ENCODE results near the gene LYRM9.

- TF ChIP-seq CTCF (IDR thresholded peaks at IDR 0.05) = no peak
- TF ChIP-seq POLR2A (IDR thresholded peaks at IDR 0.05) = no peak
These were observed 22.5 kb upstream of the LYRM9 start for GRCh38 chr17:27915709-27916108.

Data from heart left ventricle (tissue), 13 donors.